Thyroid gland (tissue), 4 donors: ENCODE results near the gene NCOA3. TPM values are rescaled to one million over a fixed set of nuclear protein-coding genes. Genes with fewer than 3 reads are reported as not detected.

ENCODE experiments used
- DNase-seq, 2 donors: peaks; one replicate each; pipeline ENCODE4 v3.0.0-alpha.2; 2019
- H3K27ac ChIP-seq, 3 donors: fragments of 200-600 bp; sonication (generic); 1 replicate in 2 of 3; 2 replicates in 1 of 3; pipeline ENCODE4 v1.5.1; 2016 to 2019; ENCODE audit warnings: mild to moderate bottlenecking in 1 of 3, moderate library complexity in 1 of 3
- H3K27me3 ChIP-seq: fragments of 200-600 bp; sonication (generic); one replicate; pipeline ENCODE4 v1.5.1; 2019
- H3K36me3 ChIP-seq, 2 donors: fragments of 200-600 bp; sonication (generic); one replicate each; pipeline ENCODE4 v1.5.1; 2016 to 2019
- H3K4me1 ChIP-seq, 2 donors: fragments of 200-600 bp; sonication (generic); one replicate each; pipeline ENCODE4 v1.5.1; 2017 to 2019
- H3K4me3 ChIP-seq, 3 donors: fragments of 200-600 bp; sonication (generic); replicated peaks in 1 of 3; 1 replicate in 2 of 3; 2 replicates in 1 of 3; pipeline ENCODE4 v1.5.1; 2016; ENCODE audit warnings: mild to moderate bottlenecking in 1 of 3
- H3K9me3 ChIP-seq: fragments of 200-600 bp; sonication (generic); one replicate; pipeline ENCODE4 v1.5.1; 2017
- POLR2A ChIP-seq, 2 donors: fragments of 450-650 bp; IDR thresholded peaks; one replicate each; pipeline ENCODE4 v1.6.1; 2017; ENCODE audit warnings: antibody characterized with exemption in 2 of 2, mild to moderate bottlenecking in 2 of 2, moderate library complexity in 1 of 2
- WGBS, 2 donors: methylation state at CpG; one replicate each; pipeline ENCODE4 v1.1.5; 2017; 5-methylcytosine and 5-hydroxymethylcytosine counted together
- intact Hi-C: fragments of 100-400 bp; cut with DNase I; formaldehyde crosslinking; loops from one replicate; pipeline ENCODE4 v1.15.1; 2023
- total RNA-seq, 4 donors: library from RNA; depleted of rRNA; stranded (reverse); fragments of >200 nt; gene quantifications; one replicate each; pipeline ENCODE4 v1.2.3, GENCODE V29; 2016
- TF ChIP-seq, protein P1 (sequence below), 6 experiments: fragments of 200-600 bp in 3 of 6; fragments of 450-650 bp in 3 of 6; sonication (generic) in 3 of 6; IDR thresholded peaks; one replicate each; pipeline ENCODE4 v1.5.1; 2016 to 2019; ENCODE audit warnings: antibody characterized with exemption in 6 of 6, mild to moderate bottlenecking in 2 of 6, inconsistent platforms in 1 of 6, moderate library complexity in 1 of 6

NCOA3 gene
- total RNA-seq, 4 donors from 2014 or later: 28.7 to 45.2 (median 36.8) TPM

DNA sequence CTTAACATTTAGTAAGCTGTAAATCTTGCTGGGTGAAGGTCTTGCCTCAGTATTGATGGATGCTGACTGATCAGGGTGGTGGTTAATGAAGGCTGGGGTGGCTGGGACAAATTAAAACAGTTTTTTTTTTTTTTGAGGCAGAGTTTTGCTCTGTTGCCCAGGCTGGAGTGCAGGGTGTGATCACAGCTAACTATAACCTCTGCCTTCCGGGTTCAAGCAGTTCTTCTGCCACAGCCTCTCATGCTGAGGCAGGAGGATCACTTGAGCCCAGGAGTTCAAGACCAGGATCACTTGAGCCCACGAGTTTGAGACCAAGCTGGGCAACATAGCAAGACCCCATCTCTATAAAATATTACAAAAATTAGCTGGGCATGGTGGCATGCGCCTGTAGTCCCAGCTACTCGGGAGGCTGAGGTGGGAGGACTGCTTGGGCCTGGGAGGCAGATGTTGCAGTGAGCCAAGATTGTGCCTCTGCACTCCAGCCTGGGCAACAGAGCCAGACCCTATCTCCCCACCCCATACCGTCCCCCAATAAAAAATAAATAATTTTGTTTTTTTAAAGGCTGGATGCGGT is 67.2 kb downstream of the NCOA3 start:
- no peaks in the 10 kb centered on the region for H3K9me3 ChIP-seq
- no peaks in the 10 kb centered on the region for H3K27me3 ChIP-seq
- H3K27ac ChIP-seq: peak overlapping the region; percentile 52 to 86 (median 64)
- peaks cover 26 to 37% of the 10 kb centered on the region in 2 donors for H3K4me1 ChIP-seq
- WGBS, 2 donors: 86 to 87% methylated on average over 6 of the region's 6 CpGs
- TF ChIP-seq, protein P1, sequence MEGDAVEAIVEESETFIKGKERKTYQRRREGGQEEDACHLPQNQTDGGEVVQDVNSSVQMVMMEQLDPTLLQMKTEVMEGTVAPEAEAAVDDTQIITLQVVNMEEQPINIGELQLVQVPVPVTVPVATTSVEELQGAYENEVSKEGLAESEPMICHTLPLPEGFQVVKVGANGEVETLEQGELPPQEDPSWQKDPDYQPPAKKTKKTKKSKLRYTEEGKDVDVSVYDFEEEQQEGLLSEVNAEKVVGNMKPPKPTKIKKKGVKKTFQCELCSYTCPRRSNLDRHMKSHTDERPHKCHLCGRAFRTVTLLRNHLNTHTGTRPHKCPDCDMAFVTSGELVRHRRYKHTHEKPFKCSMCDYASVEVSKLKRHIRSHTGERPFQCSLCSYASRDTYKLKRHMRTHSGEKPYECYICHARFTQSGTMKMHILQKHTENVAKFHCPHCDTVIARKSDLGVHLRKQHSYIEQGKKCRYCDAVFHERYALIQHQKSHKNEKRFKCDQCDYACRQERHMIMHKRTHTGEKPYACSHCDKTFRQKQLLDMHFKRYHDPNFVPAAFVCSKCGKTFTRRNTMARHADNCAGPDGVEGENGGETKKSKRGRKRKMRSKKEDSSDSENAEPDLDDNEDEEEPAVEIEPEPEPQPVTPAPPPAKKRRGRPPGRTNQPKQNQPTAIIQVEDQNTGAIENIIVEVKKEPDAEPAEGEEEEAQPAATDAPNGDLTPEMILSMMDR (IDR thresholded peaks at IDR 0.05): no peak
- TF ChIP-seq POLR2A (IDR thresholded peaks at IDR 0.05): no peak
- no peak overlapping the region for H3K4me3 ChIP-seq
- no peak for DNase-seq
- intact Hi-C loops: no loop called here
- H3K36me3 ChIP-seq: no peaks in the 10 kb centered on the region

DNA sequence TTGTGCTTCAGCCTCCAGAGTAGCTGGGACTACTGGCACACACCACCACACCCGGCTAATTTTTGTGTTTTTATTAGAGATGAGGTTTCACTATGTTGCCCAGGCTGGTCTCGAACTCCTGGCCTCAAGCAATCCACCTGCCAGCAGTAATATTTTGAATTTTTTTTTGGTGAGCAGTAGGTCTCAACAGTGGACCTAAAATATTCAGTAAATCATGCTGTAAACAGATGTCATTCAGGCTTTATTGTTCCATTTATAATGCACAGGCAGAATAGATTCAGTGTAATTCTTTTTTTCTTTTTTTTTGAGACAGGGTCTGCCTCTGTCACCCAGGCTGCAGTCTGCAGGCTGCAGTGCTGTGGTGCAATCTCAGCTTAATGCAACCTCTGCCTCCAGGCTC is 69.7 kb downstream of the NCOA3 start:
- H3K27ac ChIP-seq: no peak overlapping the region
- H3K4me3 ChIP-seq: no peak overlapping the region
- DNase-seq: no peak
- H3K9me3 ChIP-seq: no peaks in the 10 kb centered on the region
- no peaks in the 10 kb centered on the region for H3K36me3 ChIP-seq
- WGBS, 2 donors: 93 to 98% methylated on average over 2 of the region's 2 CpGs
- no peak for TF ChIP-seq POLR2A (IDR thresholded peaks at IDR 0.05)
- TF ChIP-seq, protein P1 (IDR thresholded peaks at IDR 0.05): no peak
- intact Hi-C loops: no loop called here
- peaks cover 30 to 43% of the 10 kb centered on the region in 2 donors for H3K4me1 ChIP-seq
- H3K27me3 ChIP-seq: no peaks in the 10 kb centered on the region

DNA sequence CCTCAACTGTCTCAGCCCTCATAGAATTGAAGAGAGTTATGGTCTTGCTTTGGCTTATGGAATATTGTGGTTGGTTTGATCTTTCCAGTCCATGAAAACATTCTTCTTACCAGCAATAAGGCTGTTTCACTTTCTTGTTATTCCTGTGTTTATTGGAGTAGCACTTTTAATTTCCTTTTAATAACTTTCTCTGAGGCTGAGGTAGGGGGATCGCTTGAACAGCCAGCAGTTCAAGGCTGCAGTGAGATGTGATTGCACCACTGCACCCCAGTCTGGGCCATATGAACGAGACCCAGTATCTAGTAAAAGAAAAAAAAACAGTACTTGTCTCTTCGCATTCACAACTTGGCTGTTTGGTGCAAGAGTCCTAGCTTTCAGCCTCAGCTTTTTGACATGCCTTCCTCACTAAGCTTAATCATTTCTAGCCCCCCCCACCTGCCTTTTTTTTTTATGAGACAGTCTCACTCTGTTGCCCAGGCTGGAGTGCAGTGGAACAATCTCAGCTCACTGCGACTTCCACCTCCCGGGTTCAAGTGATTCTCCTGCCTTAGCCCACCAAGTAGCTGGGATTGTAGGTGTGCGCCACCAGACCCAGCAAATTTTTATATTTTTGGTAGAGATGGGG is 70.5 kb downstream of the NCOA3 start:
- 94 to 95% methylated on average over 6 of the region's 6 CpGs for WGBS, 2 donors
- no peaks in the 10 kb centered on the region for H3K27me3 ChIP-seq
- peaks cover 35 to 48% of the 10 kb centered on the region in 2 donors for H3K4me1 ChIP-seq
- no peaks in the 10 kb centered on the region for H3K9me3 ChIP-seq
- no peak for DNase-seq
- H3K36me3 ChIP-seq: no peaks in the 10 kb centered on the region
- TF ChIP-seq, protein P1 (IDR thresholded peaks at IDR 0.05): no peak
- no peak for TF ChIP-seq POLR2A (IDR thresholded peaks at IDR 0.05)
- no peak overlapping the region for H3K27ac ChIP-seq
- intact Hi-C loops: no loop called here
- no peak overlapping the region for H3K4me3 ChIP-seq

DNA sequence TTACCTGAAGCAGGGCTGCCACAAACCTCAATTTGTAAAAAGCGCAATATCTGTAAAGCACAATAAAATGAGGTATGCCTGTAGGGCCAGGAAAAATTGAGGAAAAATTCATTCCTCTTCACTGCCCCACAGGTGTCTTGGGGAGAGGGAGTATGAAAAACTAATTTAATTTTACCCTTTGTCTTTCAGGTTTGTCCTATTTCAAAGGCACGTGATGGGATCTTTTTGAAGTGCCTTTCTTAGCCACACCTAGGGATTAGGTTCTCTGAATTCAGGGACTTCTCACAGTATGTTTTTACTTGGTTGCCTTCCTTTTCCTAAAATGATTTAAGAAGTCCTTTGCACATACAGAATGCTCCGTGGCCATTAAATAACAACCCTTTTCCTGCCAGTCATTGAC is 71.9 kb downstream of the NCOA3 start:
- no peak overlapping the region for H3K27ac ChIP-seq
- no peaks in the 10 kb centered on the region for H3K27me3 ChIP-seq
- 58 to 64% methylated on average over 3 of the region's 3 CpGs for WGBS, 2 donors
- DNase-seq: no peak
- no peaks in the 10 kb centered on the region for H3K36me3 ChIP-seq
- no peaks in the 10 kb centered on the region for H3K9me3 ChIP-seq
- TF ChIP-seq POLR2A (IDR thresholded peaks at IDR 0.05): no peak
- TF ChIP-seq, protein P1 (IDR thresholded peaks at IDR 0.05): no peak
- intact Hi-C loops: no loop called here
- no peak overlapping the region for H3K4me3 ChIP-seq
- H3K4me1 ChIP-seq: peaks cover 37 to 49% of the 10 kb centered on the region in 2 donors

DNA sequence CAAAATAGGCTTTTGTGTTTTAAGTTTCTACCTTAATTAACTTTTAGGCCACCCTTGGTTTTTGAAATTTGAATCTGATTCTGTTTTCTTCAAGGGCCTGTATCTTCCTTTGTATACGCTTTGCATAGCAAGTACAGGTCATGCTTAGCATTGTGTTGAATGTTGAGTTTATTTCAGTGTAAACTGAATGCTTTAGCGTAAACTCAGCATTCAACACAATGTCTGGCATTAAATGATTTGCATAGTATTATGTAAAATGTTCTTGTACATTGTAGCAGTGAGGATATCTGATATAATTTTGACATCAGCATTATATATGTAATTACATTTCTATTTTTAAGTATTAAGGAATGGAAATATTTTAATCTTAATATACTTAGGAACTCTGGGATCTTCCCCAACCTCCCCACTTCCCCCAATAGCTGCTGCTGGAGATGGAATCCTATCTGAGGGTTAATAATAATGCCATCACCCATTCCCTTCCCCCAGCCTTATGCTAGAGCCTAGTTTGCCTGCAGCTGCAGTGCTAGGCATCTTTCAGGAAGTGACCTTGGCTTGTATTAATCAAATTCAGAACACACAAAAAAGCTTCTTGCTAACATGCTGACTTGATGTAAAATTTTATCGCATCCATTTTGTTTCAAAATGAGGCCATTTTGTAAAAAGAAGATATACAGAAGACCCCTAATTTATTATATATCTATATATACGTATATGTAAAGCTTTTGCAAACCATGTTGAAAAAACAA is 73.1 kb downstream of the NCOA3 start:
- no peaks in the 10 kb centered on the region for H3K27me3 ChIP-seq
- no peaks in the 10 kb centered on the region for H3K36me3 ChIP-seq
- intact Hi-C loops: no loop called here
- H3K9me3 ChIP-seq: no peaks in the 10 kb centered on the region
- no peak overlapping the region for H3K4me3 ChIP-seq
- H3K27ac ChIP-seq: peak overlapping the region in 2 of 3 donors; percentile 29 to 32
- no peak for DNase-seq
- WGBS, 2 donors: 74 to 81% methylated on average over 4 of the region's 4 CpGs
- TF ChIP-seq, protein P1 (IDR thresholded peaks at IDR 0.05): no peak
- no peak for TF ChIP-seq POLR2A (IDR thresholded peaks at IDR 0.05)
- H3K4me1 ChIP-seq: peaks cover 44 to 50% of the 10 kb centered on the region in 2 donors
